Suprapubic skin (tissue), 4 donors: ENCODE measurements around the gene KRT34. TPM values are rescaled to one million over a fixed set of nuclear protein-coding genes. Genes with fewer than 3 reads are reported as not detected.

Experiments
- DNase-seq, 2 donors: peaks; one replicate each; pipeline ENCODE4 v3.0.0-alpha.2; 2019; ENCODE audit warnings: low spot score in 2 of 2
- H3K27ac ChIP-seq: fragments of 200-600 bp; sonication (generic); one replicate; pipeline ENCODE4 v1.5.1; 2019
- H3K27me3 ChIP-seq: fragments of 200-600 bp; sonication (generic); one replicate; pipeline ENCODE4 v1.5.1; 2019
- H3K36me3 ChIP-seq: fragments of 200-600 bp; sonication (generic); one replicate; pipeline ENCODE4 v1.5.1; 2019
- H3K4me1 ChIP-seq: fragments of 200-600 bp; sonication (generic); one replicate; pipeline ENCODE4 v1.5.1; 2019
- H3K4me3 ChIP-seq: fragments of 200-600 bp; sonication (generic); one replicate; pipeline ENCODE4 v1.5.1; 2019; ENCODE audit warnings: mild to moderate bottlenecking
- H3K9me3 ChIP-seq: fragments of 200-600 bp; sonication (generic); one replicate; pipeline ENCODE4 v1.5.1; 2019
- CTCF ChIP-seq, 2 donors: fragments of 200-600 bp in 1 of 2; fragments of 450-650 bp in 1 of 2; sonication (generic) in 1 of 2; IDR thresholded peaks; one replicate each; pipeline ENCODE4 v1.5.1; 2016 to 2019; ENCODE audit warnings: antibody characterized with exemption in 2 of 2, mild to moderate bottlenecking in 1 of 2, moderate library complexity in 1 of 2
- EP300 ChIP-seq: sonication (generic); formaldehyde crosslinking; IDR thresholded peaks from one replicate; pipeline ENCODE4 v1.6.1; 2017; ENCODE audit warnings: antibody characterized with exemption
- POLR2A ChIP-seq, 2 donors: fragments of 450-650 bp; IDR thresholded peaks; one replicate each; pipeline ENCODE4 v1.6.1; 2017; ENCODE audit warnings: antibody characterized with exemption in 2 of 2, mild to moderate bottlenecking in 2 of 2, moderate library complexity in 2 of 2
- POLR2AphosphoS5 ChIP-seq, 3 donors: sonication (generic); formaldehyde crosslinking; IDR thresholded peaks; one replicate each; pipeline ENCODE4 v1.6.1; 2017; ENCODE audit warnings: antibody characterized with exemption in 3 of 3
- WGBS: methylation state at CpG from one replicate; pipeline ENCODE4 v1.1.5; 2018; 5-methylcytosine and 5-hydroxymethylcytosine counted together
- total RNA-seq, 4 donors: library from RNA; depleted of rRNA; stranded (reverse); fragments of >200 nt; gene quantifications; one replicate each; pipeline ENCODE4 v1.1.0, GENCODE V29; 2016

The KRT34 gene
- total RNA-seq, 4 donors from 2014 or later: 0.56 to 117 (median 22.2) TPM

- 66% methylated on average over 6 of the region's 6 CpGs for WGBS
- no peaks in the 10 kb centered on the region for H3K27me3 ChIP-seq
Measured at GRCh38 chr17:41334385-41335305, 47.5 kb downstream of the KRT34 start.

GRCh38 chr17:41333836-41334235 lies 48.3 kb downstream of the KRT34 start:
- no peak overlapping the region for H3K4me3 ChIP-seq
- H3K36me3 ChIP-seq: no peaks in the 10 kb centered on the region
- no peak for DNase-seq
- peaks cover 10% of the 10 kb centered on the region for H3K4me1 ChIP-seq
- no peaks in the 10 kb centered on the region for H3K27me3 ChIP-seq
- no peaks in the 10 kb centered on the region for H3K9me3 ChIP-seq
- 97% methylated on average over 3 of the region's 3 CpGs for WGBS
- no peak overlapping the region for H3K27ac ChIP-seq
- TF ChIP-seq POLR2A (IDR thresholded peaks at IDR 0.05) (no peak), CTCF (IDR thresholded peaks at IDR 0.05) (no peak)

More at GRCh38 chr17:41334385-41335305, 47.5 kb downstream of the KRT34 start:
- H3K36me3 ChIP-seq: no peaks in the 10 kb centered on the region
- peaks cover 18% of the 10 kb centered on the region for H3K4me1 ChIP-seq
- no peak overlapping the region for H3K27ac ChIP-seq
- TF ChIP-seq POLR2A (IDR thresholded peaks at IDR 0.05) (no peak), POLR2AphosphoS5 (IDR thresholded peaks at IDR 0.05) (no peak), EP300 (no peak), CTCF (IDR thresholded peaks at IDR 0.05) (no peak)
- no peak for DNase-seq
- H3K4me3 ChIP-seq: no peak overlapping the region
- no peaks in the 10 kb centered on the region for H3K9me3 ChIP-seq

GRCh38 chr17:41333098-41333497 lies 49.0 kb downstream of the KRT34 start:
- DNase-seq: no peak
- Histone ChIP-seq H3K27ac (no peak overlapping the region), H3K4me1 (peaks cover 6% of the 10 kb centered on the region), H3K27me3 (no peaks in the 10 kb centered on the region), H3K9me3 (no peaks in the 10 kb centered on the region), H3K4me3 (no peak overlapping the region), H3K36me3 (no peaks in the 10 kb centered on the region)
- 92% methylated on average over 5 of the region's 5 CpGs for WGBS
- TF ChIP-seq EP300: no peak
- TF ChIP-seq POLR2AphosphoS5 (IDR thresholded peaks at IDR 0.05): no peak
- TF ChIP-seq CTCF (IDR thresholded peaks at IDR 0.05): no peak
- TF ChIP-seq POLR2A (IDR thresholded peaks at IDR 0.05): no peak

GRCh38 chr17:41332239-41332638 lies 49.9 kb downstream of the KRT34 start:
- Histone ChIP-seq H3K27ac (no peak overlapping the region), H3K36me3 (no peaks in the 10 kb centered on the region), H3K4me1 (peaks cover 6% of the 10 kb centered on the region), H3K4me3 (no peak overlapping the region), H3K9me3 (no peaks in the 10 kb centered on the region), H3K27me3 (no peaks in the 10 kb centered on the region)
- 80% methylated on average over 1 of the region's 2 CpGs for WGBS
- DNase-seq: no peak
- no peak for TF ChIP-seq POLR2A (IDR thresholded peaks at IDR 0.05)
- no peak for TF ChIP-seq EP300
- TF ChIP-seq CTCF (IDR thresholded peaks at IDR 0.05): no peak
- no peak for TF ChIP-seq POLR2AphosphoS5 (IDR thresholded peaks at IDR 0.05)

GRCh38 chr17:41331606-41332005 lies 50.5 kb downstream of the KRT34 start:
- Histone ChIP-seq H3K27ac (no peak overlapping the region), H3K4me1 (peaks cover 6% of the 10 kb centered on the region), H3K9me3 (no peaks in the 10 kb centered on the region), H3K27me3 (no peaks in the 10 kb centered on the region), H3K4me3 (no peak overlapping the region), H3K36me3 (no peaks in the 10 kb centered on the region)
- DNase-seq: no peak
- TF ChIP-seq EP300: no peak
- no peak for TF ChIP-seq CTCF (IDR thresholded peaks at IDR 0.05)
- no peak for TF ChIP-seq POLR2AphosphoS5 (IDR thresholded peaks at IDR 0.05)
- no peak for TF ChIP-seq POLR2A (IDR thresholded peaks at IDR 0.05)
- WGBS: 80% methylated on average over 7 of the region's 7 CpGs
